ENCODE measurements around the gene GTF3A.

The GTF3A gene

DNA sequence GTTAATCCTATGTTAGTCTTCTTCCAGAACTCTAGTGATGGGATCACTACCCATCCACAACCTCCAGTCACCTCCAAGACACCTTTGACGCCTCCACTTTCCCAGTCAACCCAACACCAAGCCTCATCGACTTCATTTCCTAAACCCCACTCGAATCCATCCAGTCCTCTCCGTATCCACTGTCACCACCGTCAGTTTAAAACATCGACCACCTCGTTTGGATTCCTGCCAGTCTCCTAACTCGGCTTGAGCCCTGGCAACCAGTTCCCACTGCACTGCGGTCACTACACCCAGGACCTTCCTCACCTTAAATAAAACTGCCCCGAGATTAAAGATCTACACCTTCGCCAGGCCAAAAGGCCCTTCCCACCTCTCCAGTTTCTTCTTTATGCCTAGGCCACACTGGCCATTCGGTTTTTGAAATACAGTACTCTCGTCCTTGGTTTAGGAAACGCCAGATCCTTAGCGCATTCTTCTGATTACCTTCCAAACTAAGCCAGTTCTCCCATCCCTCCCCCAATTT lies 24.7 kb downstream of the GTF3A start:
- no peak for DNase-seq

DNA sequence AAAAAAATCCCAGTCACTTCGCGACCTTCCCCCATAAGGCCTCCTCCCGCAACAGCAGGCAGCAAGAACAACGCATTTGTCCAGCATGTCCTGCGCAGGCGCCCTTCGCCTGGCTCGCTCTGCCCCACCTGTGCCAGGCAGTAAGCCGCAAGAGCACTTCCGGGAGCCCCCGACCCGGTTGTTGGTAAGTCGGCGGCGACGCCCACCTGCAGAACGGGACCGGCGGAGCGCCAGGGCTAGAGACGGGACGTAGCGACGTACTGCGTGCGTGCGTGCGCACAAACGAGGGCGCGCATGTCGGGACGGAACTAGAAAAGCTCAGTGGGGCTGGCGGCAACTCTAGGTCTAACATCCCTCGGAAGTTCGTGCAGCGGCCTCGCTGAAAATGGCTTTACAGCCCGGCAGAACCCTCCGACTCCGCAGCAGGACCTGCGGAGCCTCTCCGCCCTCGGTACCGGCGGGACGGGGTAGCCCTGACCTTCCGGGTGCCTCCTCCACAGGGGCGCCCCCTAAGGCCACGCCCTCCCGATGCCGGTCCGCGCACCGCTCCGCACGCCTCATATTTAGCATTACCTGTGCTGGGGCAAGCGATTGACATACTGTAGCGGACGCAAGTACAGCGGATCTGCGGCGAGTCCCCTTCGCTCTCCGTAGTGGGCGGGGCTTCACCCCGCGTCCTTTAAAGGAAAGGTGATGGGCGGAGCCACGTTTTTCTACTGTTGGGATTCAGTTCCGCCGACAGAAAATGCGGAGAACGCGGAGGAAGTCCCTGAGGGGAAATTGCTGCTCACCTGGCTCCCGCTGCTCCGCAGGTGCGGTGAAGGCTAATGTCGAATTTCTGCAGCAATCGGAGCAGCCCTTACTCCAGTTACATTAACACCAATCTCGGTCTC lies 25.8 kb downstream of the GTF3A start, which contains the start of gene MTIF3:
Gene MTIF3 (minus strand): TSS at position 629 of the 893 bp plus-strand sequence. CDS start 10,116 bp downstream, outside the sequence.
- peak; percentile 94 for DNase-seq

DNA sequence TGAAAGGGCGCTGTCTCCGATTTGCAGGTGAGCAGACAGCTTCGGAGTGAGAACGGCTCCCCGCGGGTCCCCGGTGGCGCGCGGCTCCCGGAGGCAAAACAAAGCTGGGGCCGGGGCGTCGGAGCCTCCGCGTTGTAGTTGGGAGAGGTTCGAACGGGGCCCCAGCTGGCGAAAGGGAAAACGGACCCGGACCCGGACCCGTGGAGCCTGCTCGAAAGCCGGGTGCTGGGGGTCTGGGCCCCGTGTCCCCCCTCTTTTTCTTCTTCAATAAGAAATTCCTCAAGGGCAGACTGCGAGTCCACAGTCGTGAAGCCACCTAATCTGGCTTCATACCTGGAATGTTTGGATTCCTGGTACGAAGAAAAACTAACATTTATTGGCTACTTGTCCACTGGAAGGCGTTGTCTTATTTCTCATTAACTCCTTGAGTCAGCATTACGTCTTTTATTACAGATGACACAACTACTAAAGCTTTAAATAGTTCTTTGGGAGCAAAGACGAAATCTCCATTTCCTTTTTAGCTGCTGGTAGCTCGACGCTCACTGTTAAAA lies 26.6 kb downstream of the GTF3A start:
- no peak for DNase-seq

- DNase-seq: no peak
Measured at GRCh38 chr13:27455331-27455855, 31.0 kb downstream of the GTF3A start.

- DNase-seq: no peak
Measured at GRCh38 chr13:27461940-27462584, 37.6 kb downstream of the GTF3A start.

DNA sequence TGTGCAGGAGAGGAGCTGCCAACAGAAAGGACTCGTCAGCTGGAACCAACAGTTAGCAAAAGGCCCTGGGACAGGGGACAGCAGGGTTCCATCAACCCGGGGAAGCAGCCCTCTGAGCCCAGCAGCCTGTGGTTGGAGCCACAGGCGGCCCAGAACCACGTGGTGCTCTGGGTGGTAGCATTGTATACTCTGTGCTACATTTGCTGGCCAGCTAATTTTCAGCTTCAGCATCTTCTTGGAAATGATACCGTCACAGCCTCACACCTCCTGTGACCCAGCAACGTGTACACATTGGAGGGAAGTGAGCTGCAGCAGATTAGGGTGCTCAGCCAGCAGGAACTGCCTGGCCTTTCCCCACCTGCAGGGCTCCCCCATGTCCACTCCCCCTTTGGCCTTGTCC lies 39.1 kb downstream of the GTF3A start:
- no peak for DNase-seq

- no peak for DNase-seq
Measured at GRCh38 chr13:27465611-27466010, 41.2 kb downstream of the GTF3A start.

- DNase-seq: no peak
Measured at GRCh38 chr13:27466513-27466912, 42.1 kb downstream of the GTF3A start.

DNA sequence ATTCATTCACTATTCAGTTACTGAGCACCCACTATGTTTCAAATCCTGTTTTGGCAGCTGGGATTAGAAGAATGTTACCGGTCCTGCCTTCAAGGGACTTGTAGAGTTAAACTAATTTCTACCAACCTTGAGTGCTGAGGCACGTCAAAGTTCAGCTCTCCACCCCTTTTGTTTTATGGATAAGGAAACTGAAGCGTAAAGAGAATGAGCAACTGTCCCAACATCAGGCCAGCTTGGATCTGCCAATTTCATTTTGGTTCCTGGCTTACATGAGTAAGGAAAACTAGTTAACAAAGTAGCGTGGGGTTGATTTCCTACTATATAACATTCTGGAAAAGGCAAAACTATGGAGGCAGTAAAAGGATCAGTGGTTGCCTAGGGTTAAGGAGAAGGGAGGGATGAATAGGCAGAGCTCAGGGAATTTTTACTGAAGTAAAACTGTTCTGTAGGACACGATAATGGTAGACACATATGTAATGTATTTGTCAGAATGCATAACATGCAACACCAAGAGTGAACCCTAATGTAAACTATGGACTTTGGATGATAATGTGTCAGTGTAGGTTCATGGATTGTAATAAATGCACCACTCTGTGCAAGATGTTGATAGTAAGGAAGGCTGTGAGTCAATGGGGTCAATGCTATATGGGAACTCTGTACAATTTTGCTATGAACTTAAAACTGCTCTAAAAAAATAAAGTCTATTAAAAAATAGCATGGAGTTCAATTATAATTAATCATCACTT lies 45.8 kb downstream of the GTF3A start:
- DNase-seq: no peak

GRCh38 chr13:27472441-27472840 lies 48.0 kb downstream of the GTF3A start:
- no peak for DNase-seq

- no peak for DNase-seq
Measured at GRCh38 chr13:27472941-27473340, 48.5 kb downstream of the GTF3A start.

GRCh38 chr13:27474751-27475268 lies 50.4 kb downstream of the GTF3A start:
- no peak for DNase-seq

DNA sequence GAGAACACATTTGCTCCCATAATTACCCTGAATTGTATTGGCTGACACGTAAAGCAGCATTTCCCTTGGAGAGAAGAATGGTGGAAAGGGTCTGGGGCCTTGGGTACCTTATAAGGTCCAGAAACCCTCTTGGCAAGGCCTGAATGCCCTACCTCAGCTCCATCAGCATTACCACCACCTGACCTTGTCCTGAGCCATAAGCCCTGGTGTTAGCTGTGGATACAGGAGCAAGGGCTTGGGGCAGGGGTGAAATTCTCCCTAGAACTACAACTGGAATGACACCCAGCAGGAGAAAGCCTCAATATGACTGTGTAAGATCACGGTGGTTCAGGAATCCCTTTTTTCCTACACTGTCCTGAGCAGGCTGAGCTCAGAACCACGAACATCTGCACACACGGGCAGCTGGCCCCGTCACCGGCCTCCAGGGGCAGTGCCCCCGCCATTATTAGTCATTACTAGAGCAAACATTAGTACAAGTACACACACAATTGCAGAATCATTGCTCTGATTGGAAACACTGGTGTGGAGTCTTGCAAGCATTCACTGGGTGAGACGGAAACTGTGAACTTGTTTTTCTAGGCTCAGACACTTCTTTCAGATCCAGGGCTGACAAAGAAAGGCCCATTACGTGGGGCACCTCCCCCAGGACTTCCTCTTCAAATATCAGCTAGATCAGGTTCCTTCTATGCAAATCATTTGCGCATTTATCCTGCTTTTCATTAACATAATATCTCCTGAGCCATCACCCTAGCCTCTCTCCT lies 52.7 kb downstream of the GTF3A start:
- peak; percentile 33 for DNase-seq

- DNase-seq: no peak
Measured at GRCh38 chr13:27481766-27482165, 57.3 kb downstream of the GTF3A start.

GRCh38 chr13:27482983-27483382 lies 58.6 kb downstream of the GTF3A start:
- no peak for DNase-seq

- DNase-seq: no peak
Measured at GRCh38 chr13:27483421-27483820, 59.0 kb downstream of the GTF3A start.
